Thoracic aorta (tissue), 2 donors: ENCODE results near the gene KSR1. TPM values are rescaled to one million over a fixed set of nuclear protein-coding genes. Genes with fewer than 3 reads are reported as not detected.

Experiments
- ATAC-seq: fragments of 150-250 bp; one replicate; pipeline ENCODE4 v1.8.0; 2017; ENCODE audit warnings: low read depth; ENCODE audit not compliant: insufficient number of reproducible peaks, low FRiP score
- DNase-seq: peaks from one replicate; pipeline ENCODE4 v3.0.0-alpha.2; 2020; ENCODE audit warnings: low spot score
- H3K27ac ChIP-seq, 2 donors: fragments of 200-600 bp; sonication (generic); 1 replicate in 1 of 2; 2 replicates in 1 of 2; pipeline ENCODE4 v1.5.1; 2016; ENCODE audit warnings: mild to moderate bottlenecking in 2 of 2, moderate library complexity in 2 of 2
- H3K27me3 ChIP-seq: fragments of 200-600 bp; sonication (generic); replicated peaks from 2 replicates; pipeline ENCODE4 v1.6.0; 2016; ENCODE audit warnings: mild to moderate bottlenecking; ENCODE audit not compliant: insufficient read depth
- H3K36me3 ChIP-seq: fragments of 200-600 bp; sonication (generic); one replicate; pipeline ENCODE4 v1.5.1; 2016
- H3K4me1 ChIP-seq, 2 donors: fragments of 200-600 bp; sonication (generic); 1 replicate in 1 of 2; 2 replicates in 1 of 2; pipeline versions ENCODE4 v1.5.1 to v1.6.0; 2016; ENCODE audit warnings: low read depth in 2 of 2, mild to moderate bottlenecking in 1 of 2; ENCODE audit not compliant: control insufficient read depth in 1 of 2
- H3K4me3 ChIP-seq: fragments of 200-600 bp; sonication (generic); 2 replicates; pipeline ENCODE4 v1.5.1; 2016; ENCODE audit warnings: mild to moderate bottlenecking
- H3K9me3 ChIP-seq: fragments of 200-600 bp; sonication (generic); 2 replicates; pipeline ENCODE4 v1.5.1; 2016
- CTCF ChIP-seq: fragments of 200-600 bp; sonication (generic); IDR thresholded peaks from one replicate; pipeline ENCODE4 v1.5.1; 2019; ENCODE audit warnings: antibody characterized with exemption
- total RNA-seq, 2 donors: library from RNA; depleted of rRNA; stranded (reverse); fragments of >200 nt; gene quantifications; one replicate each; pipeline versions ENCODE4 v1.1.0 to v1.2.3, GENCODE V29; 2016

KSR1 gene
- total RNA-seq, 2 donors from 2014 or later = 17.6 to 46.0 TPM

DNA sequence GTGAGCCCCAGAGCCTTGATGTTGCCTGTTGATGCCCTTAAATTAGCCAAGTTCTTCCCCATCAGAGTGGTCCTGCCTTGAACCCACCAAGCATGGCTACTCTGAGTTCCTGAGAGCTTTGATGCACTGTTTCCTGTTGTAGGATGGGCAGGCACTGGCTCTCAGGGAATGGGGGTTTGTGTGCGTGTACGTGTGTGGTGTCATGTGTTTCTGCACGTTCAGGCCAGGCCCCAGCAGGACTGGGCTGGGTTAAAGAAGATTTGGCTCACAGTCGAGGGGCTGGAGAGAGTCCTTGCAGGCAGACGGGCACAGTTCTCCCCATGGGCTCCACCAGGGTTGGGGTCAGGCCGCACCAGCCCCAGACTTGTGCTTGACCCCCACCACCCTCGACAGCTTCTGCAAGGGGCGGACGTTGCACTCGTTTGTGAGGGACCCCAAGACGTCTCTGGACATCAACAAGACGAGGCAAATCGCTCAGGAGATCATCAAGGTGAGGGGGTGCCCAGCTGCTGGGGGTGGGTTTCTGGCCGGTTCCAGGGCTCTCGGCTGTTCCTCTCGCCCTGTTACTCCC, 151.4 kb downstream of the KSR1 start:
- TF ChIP-seq CTCF = no peak
- Histone ChIP-seq H3K36me3 (peaks cover 20% of the 10 kb centered on the region), H3K4me1 (no peaks in the 10 kb centered on the region), H3K27me3 (no peaks in the 10 kb centered on the region), H3K4me3 (no peak overlapping the region), H3K27ac (no peak overlapping the region), H3K9me3 (no peaks in the 10 kb centered on the region)
- ATAC-seq = no peak
- no peak for DNase-seq

DNA sequence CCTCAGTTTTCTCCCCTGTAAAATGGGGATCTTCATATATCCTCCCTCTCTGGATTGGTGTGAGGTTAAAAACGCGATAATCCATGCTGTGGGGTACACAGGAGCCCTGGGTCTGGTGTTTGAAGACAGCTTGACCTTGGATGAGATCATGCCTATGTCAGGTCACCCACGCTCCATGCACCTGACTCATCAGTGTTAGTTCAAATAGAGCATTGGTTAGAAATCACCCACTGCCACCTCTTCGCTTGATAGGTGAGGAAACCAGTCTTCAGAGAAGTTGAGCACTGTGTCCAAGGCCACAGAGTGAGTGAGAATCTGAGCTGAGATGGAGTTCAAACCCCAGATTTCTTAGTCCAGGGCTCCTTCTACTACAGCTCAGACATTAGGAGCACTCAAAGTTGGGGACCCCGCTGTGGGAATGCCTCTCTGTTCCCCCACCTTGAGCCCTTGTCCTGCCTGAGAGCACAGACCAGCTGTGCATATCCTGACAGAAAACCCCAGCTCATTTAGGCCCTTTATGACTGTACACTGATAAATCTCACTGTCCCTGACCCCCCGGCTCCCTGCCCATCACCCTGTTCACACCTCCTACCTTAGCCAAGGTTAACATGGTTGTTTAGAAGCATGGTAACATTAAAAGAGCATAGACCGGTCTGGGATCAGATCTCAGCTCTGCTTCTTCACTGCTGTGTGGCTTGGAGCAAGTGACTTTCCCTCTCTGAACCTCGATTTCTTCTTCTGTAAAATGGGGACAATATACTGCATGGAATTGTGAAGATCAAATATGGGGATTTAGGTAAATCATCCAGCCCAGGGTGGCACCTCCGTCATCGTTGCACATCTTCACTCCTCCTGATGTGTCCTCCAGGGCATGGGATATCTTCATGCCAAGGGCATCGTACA, 152.3 kb downstream of the KSR1 start:
- Histone ChIP-seq H3K4me3 (no peak overlapping the region), H3K4me1 (no peaks in the 10 kb centered on the region), H3K27me3 (no peaks in the 10 kb centered on the region), H3K9me3 (no peaks in the 10 kb centered on the region), H3K36me3 (peaks cover 25% of the 10 kb centered on the region), H3K27ac (no peak overlapping the region)
- no peak for ATAC-seq
- no peak for TF ChIP-seq CTCF
- no peak for DNase-seq

DNA sequence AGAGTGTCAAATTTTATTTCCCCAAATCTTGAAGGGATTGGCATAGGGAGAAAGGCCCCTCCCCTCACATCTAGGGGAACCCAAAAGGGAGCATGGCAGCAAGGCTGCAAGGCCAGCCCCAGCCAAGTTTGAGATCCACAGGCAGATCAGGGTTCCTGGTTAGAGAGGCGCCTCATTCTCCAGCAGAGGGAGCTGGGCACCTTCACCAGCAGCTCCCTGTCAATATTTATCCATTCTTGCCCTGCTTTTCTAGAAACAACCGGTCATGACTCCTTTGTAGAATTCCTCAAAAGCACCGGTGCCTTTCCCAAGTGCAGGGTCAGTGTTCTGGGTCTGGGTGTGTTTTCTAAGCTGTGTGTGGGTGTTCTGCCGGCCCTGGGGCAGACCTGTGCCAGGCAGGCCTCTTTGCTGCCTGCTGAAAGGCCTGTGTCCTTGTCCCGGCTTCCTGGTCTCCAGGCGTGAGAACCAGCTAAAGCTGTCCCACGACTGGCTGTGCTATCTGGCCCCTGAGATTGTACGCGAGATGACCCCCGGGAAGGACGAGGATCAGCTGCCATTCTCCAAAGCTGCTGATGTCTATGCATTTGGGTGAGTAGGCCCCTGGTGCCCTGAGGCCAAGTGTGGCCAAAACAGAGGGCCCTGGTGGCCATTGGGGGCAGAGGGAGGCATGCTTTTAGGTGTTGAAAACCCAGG, 153.5 kb downstream of the KSR1 start:
- peaks cover 30% of the 10 kb centered on the region for H3K36me3 ChIP-seq

GRCh38 chr17:27610304-27610677, 154.0 kb downstream of the KSR1 start:
- no peak for TF ChIP-seq CTCF
- ATAC-seq = no peak
- Histone ChIP-seq H3K9me3 (no peaks in the 10 kb centered on the region), H3K4me1 (no peaks in the 10 kb centered on the region), H3K4me3 (no peak overlapping the region), H3K27ac (no peak overlapping the region), H3K27me3 (no peaks in the 10 kb centered on the region), H3K36me3 (peaks cover 33% of the 10 kb centered on the region)
- no peak for DNase-seq

More for the DNA sequence above, 153.5 kb downstream of the KSR1 start:
- no peak overlapping the region for H3K4me3 ChIP-seq
- no peaks in the 10 kb centered on the region for H3K4me1 ChIP-seq
- DNase-seq (no peak), ATAC-seq (no peak)
- TF ChIP-seq CTCF = peak; percentile 17
- no peaks in the 10 kb centered on the region for H3K27me3 ChIP-seq
- no peaks in the 10 kb centered on the region for H3K9me3 ChIP-seq
- H3K27ac ChIP-seq = no peak overlapping the region

DNA sequence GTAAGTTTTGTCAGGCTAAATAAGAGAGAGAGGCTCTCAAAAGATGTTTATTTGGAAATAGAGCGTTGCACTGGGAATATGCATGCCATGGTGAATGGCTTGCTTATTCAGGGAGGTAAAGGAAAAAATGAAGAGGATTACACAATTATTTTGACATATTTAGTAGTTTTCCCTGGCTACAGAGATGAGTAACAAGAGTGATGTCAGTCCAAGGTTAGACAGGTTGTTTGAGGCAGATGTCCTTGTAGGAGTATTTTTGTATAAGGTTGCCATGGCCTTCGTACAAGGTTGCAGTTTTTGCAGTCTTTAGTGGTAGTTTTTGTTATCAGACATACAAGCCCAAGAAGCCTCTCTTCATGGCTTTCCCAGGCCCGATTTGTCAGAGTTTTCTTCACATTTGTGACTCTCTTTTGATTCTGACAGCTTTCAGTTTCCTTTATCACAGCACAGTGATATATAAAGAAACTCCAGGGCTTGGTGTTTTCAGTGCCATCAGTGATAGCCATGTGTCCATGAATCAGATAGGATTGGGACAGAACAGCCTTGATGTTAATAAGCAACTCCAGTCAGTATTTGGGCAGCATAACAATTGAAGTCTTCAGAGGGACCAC, 156.0 kb downstream of the KSR1 start:
- DNase-seq (no peak), ATAC-seq (no peak)
- H3K4me3 ChIP-seq = no peak overlapping the region
- H3K4me1 ChIP-seq = no peaks in the 10 kb centered on the region
- peaks cover 33% of the 10 kb centered on the region for H3K36me3 ChIP-seq
- H3K27me3 ChIP-seq = no peaks in the 10 kb centered on the region
- no peak for TF ChIP-seq CTCF
- no peaks in the 10 kb centered on the region for H3K9me3 ChIP-seq
- H3K27ac ChIP-seq = no peak overlapping the region
